Measurements from ENCODE around the gene FAM3D.

The FAM3D gene

GRCh38 chr3:58646503-58646902, 20.1 kb downstream of the FAM3D start:
- no peak for TF ChIP-seq CTCF (IDR thresholded peaks at IDR 0.05)

GRCh38 chr3:58645726-58646125, 20.8 kb downstream of the FAM3D start:
- TF ChIP-seq CTCF (IDR thresholded peaks at IDR 0.05): no peak

- TF ChIP-seq CTCF (IDR thresholded peaks at IDR 0.05): no peak
These were observed 23.7 kb downstream of the FAM3D start for GRCh38 chr3:58642846-58643245.

- TF ChIP-seq CTCF (IDR thresholded peaks at IDR 0.05): peak; percentile 89
These were observed 25.7 kb downstream of the FAM3D start for GRCh38 chr3:58640700-58641372.

GRCh38 chr3:58639842-58640241, 26.7 kb downstream of the FAM3D start:
- TF ChIP-seq CTCF (IDR thresholded peaks at IDR 0.05): no peak

- TF ChIP-seq CTCF (IDR thresholded peaks at IDR 0.05): no peak
These were observed 27.6 kb downstream of the FAM3D start for GRCh38 chr3:58639001-58639400.

- TF ChIP-seq CTCF (IDR thresholded peaks at IDR 0.05): no peak
These were observed 28.0 kb downstream of the FAM3D start for GRCh38 chr3:58638591-58638990.

- no peak for TF ChIP-seq CTCF (IDR thresholded peaks at IDR 0.05)
These were observed 29.1 kb downstream of the FAM3D start for GRCh38 chr3:58637509-58637908.

Measured in LNCAP (cell line).